ENCODE results near the gene TARS3. TPM values are rescaled to one million over a fixed set of nuclear protein-coding genes. Genes with fewer than 3 reads are reported as not detected.

Gene TARS3
- total and polyA plus RNA-seq, 3 experiments from 2014 or later = 10.0 to 17.7 (median 10.7) TPM

- Histone ChIP-seq H3K9me3 (ENCODE audit: low read length) (no peaks in the 10 kb centered on the region), H3K27ac (ENCODE audit: low read depth, low read length) (no peak overlapping the region), H3K4me1 (ENCODE audit: insufficient read depth, low read length) (peaks cover 7% of the 10 kb centered on the region), H3K4me3 (ENCODE audit: low read length) (no peak overlapping the region), H3K27me3 (ENCODE audit: insufficient read depth, low read length, poor library complexity, severe bottlenecking) (no peaks in the 10 kb centered on the region), H3K36me3 (ENCODE audit: insufficient read depth, low read length) (peaks cover 14% of the 10 kb centered on the region)
- ChIA-PET POLR2A (no interaction called here), CTCF (interaction anchor here (1.0 kb wide), 1 partner anchor 16 kb away, joined by 3 read pairs; no protein-coding TSS in a partner anchor)
- no peaks in the 10 kb centered on the region for H3K9me3 Mint-ChIP-seq
- peaks cover 28 to 88% (median 47%) of the 10 kb centered on the region in 3 donors for H3K36me3 Mint-ChIP-seq
- peak overlapping the region in 2 of 8 donors; percentile 45 to 66 for H3K27ac Mint-ChIP-seq
- H3K4me3 Mint-ChIP-seq = no peak overlapping the region
- no peak for DNase-seq
- peaks cover 11 to 39% (median 32%) of the 10 kb centered on the region in 3 donors for H3K4me1 Mint-ChIP-seq
- H3K27me3 Mint-ChIP-seq = peaks cover 0 to 2% of the 10 kb centered on the region in 2 donors
Measured at GRCh38 chr15:101697488-101697887, 26.8 kb downstream of the TARS3 start.

GRCh38 chr15:101696829-101697228 lies 27.4 kb downstream of the TARS3 start:
- no peak overlapping the region for H3K4me3 Mint-ChIP-seq
- ChIA-PET CTCF (no interaction called here), POLR2A (no interaction called here)
- H3K4me1 ChIP-seq (ENCODE audit: insufficient read depth, low read length) = peaks cover 7% of the 10 kb centered on the region
- no peaks in the 10 kb centered on the region for H3K9me3 Mint-ChIP-seq
- peaks cover 0 to 2% of the 10 kb centered on the region in 2 donors for H3K27me3 Mint-ChIP-seq
- peak overlapping the region in 2 of 8 donors; percentile 18 to 66 for H3K27ac Mint-ChIP-seq
- no peaks in the 10 kb centered on the region for H3K9me3 ChIP-seq (ENCODE audit: low read length)
- H3K4me1 Mint-ChIP-seq = peaks cover 11 to 40% (median 32%) of the 10 kb centered on the region in 3 donors
- no peak overlapping the region for H3K27ac ChIP-seq (ENCODE audit: low read depth, low read length)
- peaks cover 22 to 84% (median 46%) of the 10 kb centered on the region in 3 donors for H3K36me3 Mint-ChIP-seq
- no peak overlapping the region for H3K4me3 ChIP-seq (ENCODE audit: low read length)
- H3K27me3 ChIP-seq (ENCODE audit: insufficient read depth, low read length, poor library complexity, severe bottlenecking) = no peaks in the 10 kb centered on the region
- DNase-seq = no peak
- H3K36me3 ChIP-seq (ENCODE audit: insufficient read depth, low read length) = peaks cover 9% of the 10 kb centered on the region

- Mint-ChIP-seq H3K4me1 (peaks cover 11 to 40% (median 31%) of the 10 kb centered on the region in 3 donors), H3K4me3 (peak overlapping the region in 1 of 7 donors; percentile 4), H3K36me3 (peaks cover 12 to 72% (median 36%) of the 10 kb centered on the region in 3 donors), H3K27me3 (peaks cover 0 to 2% of the 10 kb centered on the region in 2 donors), H3K27ac (peak overlapping the region in 2 of 8 donors; percentile 23 to 43), H3K9me3 (no peaks in the 10 kb centered on the region)
- POLR2A ChIA-PET = no interaction called here
- Histone ChIP-seq H3K36me3 (ENCODE audit: insufficient read depth, low read length) (no peaks in the 10 kb centered on the region), H3K27ac (ENCODE audit: low read depth, low read length) (no peak overlapping the region), H3K27me3 (ENCODE audit: insufficient read depth, low read length, poor library complexity, severe bottlenecking) (no peaks in the 10 kb centered on the region), H3K4me3 (ENCODE audit: low read length) (no peak overlapping the region), H3K4me1 (ENCODE audit: insufficient read depth, low read length) (peaks cover 7% of the 10 kb centered on the region), H3K9me3 (ENCODE audit: low read length) (no peaks in the 10 kb centered on the region)
- DNase-seq = no peak
- CTCF ChIA-PET = no interaction called here
Measured at GRCh38 chr15:101694261-101694660, 30.0 kb downstream of the TARS3 start.

- H3K36me3 Mint-ChIP-seq = peaks cover 12 to 72% (median 36%) of the 10 kb centered on the region in 3 donors
- H3K4me1 Mint-ChIP-seq = peaks cover 11 to 33% (median 31%) of the 10 kb centered on the region in 3 donors
- POLR2A ChIA-PET = no interaction called here
Measured at GRCh38 chr15:101692801-101693598, 31.3 kb downstream of the TARS3 start.

GRCh38 chr15:101689901-101690300 lies 34.4 kb downstream of the TARS3 start:
- POLR2A ChIA-PET = no interaction called here

More at GRCh38 chr15:101692801-101693598, 31.3 kb downstream of the TARS3 start:
- H3K4me3 ChIP-seq (ENCODE audit: low read length) = no peak overlapping the region
- no peaks in the 10 kb centered on the region for H3K9me3 Mint-ChIP-seq
- DNase-seq = no peak
- H3K27ac Mint-ChIP-seq = peak overlapping the region in 4 of 8 donors; percentile 29 to 81 (median 67)
- no peak overlapping the region for H3K27ac ChIP-seq (ENCODE audit: low read depth, low read length)
- peaks cover 7% of the 10 kb centered on the region for H3K4me1 ChIP-seq (ENCODE audit: insufficient read depth, low read length)
- peaks cover 0 to 2% of the 10 kb centered on the region in 2 donors for H3K27me3 Mint-ChIP-seq
- no peaks in the 10 kb centered on the region for H3K9me3 ChIP-seq (ENCODE audit: low read length)
- peaks cover 7% of the 10 kb centered on the region for H3K36me3 ChIP-seq (ENCODE audit: insufficient read depth, low read length)
- H3K4me3 Mint-ChIP-seq = no peak overlapping the region
- H3K27me3 ChIP-seq (ENCODE audit: insufficient read depth, low read length, poor library complexity, severe bottlenecking) = no peaks in the 10 kb centered on the region
- CTCF ChIA-PET = no interaction called here

GRCh38 chr15:101686718-101687117 lies 37.6 kb downstream of the TARS3 start:
- Mint-ChIP-seq H3K4me1 (peaks cover 0 to under 1% (median 0%) of the 10 kb centered on the region in 3 donors), H3K36me3 (peaks cover 5 to 72% (median 26%) of the 10 kb centered on the region in 3 donors), H3K9me3 (no peaks in the 10 kb centered on the region), H3K27me3 (no peaks in the 10 kb centered on the region), H3K27ac (no peak overlapping the region), H3K4me3 (no peak overlapping the region)
- POLR2A ChIA-PET = no interaction called here
- CTCF ChIA-PET = no interaction called here
- peaks cover 20% of the 10 kb centered on the region for H3K36me3 ChIP-seq (ENCODE audit: insufficient read depth, low read length)
- H3K4me1 ChIP-seq (ENCODE audit: insufficient read depth, low read length) = no peaks in the 10 kb centered on the region
- H3K27me3 ChIP-seq (ENCODE audit: insufficient read depth, low read length, poor library complexity, severe bottlenecking) = no peaks in the 10 kb centered on the region
- no peak overlapping the region for H3K4me3 ChIP-seq (ENCODE audit: low read length)
- no peak overlapping the region for H3K27ac ChIP-seq (ENCODE audit: low read depth, low read length)
- H3K9me3 ChIP-seq (ENCODE audit: low read length) = no peaks in the 10 kb centered on the region
- no peak for DNase-seq

More at GRCh38 chr15:101689901-101690300, 34.4 kb downstream of the TARS3 start:
- H3K36me3 Mint-ChIP-seq = peaks cover 7 to 69% (median 20%) of the 10 kb centered on the region in 3 donors
- no peak overlapping the region for H3K4me3 Mint-ChIP-seq
- CTCF ChIA-PET = no interaction called here
- no peak overlapping the region for H3K4me3 ChIP-seq (ENCODE audit: low read length)
- no peak for DNase-seq
- H3K4me1 ChIP-seq (ENCODE audit: insufficient read depth, low read length) = no peaks in the 10 kb centered on the region
- H3K36me3 ChIP-seq (ENCODE audit: insufficient read depth, low read length) = peaks cover 7% of the 10 kb centered on the region
- H3K4me1 Mint-ChIP-seq = peaks cover 5 to 16% (median 15%) of the 10 kb centered on the region in 3 donors
- no peaks in the 10 kb centered on the region for H3K9me3 ChIP-seq (ENCODE audit: low read length)
- peak overlapping the region in 1 of 8 donors; percentile 15 for H3K27ac Mint-ChIP-seq
- no peaks in the 10 kb centered on the region for H3K27me3 Mint-ChIP-seq
- no peaks in the 10 kb centered on the region for H3K27me3 ChIP-seq (ENCODE audit: insufficient read depth, low read length, poor library complexity, severe bottlenecking)
- no peaks in the 10 kb centered on the region for H3K9me3 Mint-ChIP-seq
- H3K27ac ChIP-seq (ENCODE audit: low read depth, low read length) = no peak overlapping the region

GRCh38 chr15:101684877-101685276 lies 39.4 kb downstream of the TARS3 start:
- ChIA-PET CTCF (no interaction called here), POLR2A (no interaction called here)
- Histone ChIP-seq H3K4me3 (ENCODE audit: low read length) (no peak overlapping the region), H3K36me3 (ENCODE audit: insufficient read depth, low read length) (peaks cover 20% of the 10 kb centered on the region), H3K9me3 (ENCODE audit: low read length) (no peaks in the 10 kb centered on the region), H3K27ac (ENCODE audit: low read depth, low read length) (no peak overlapping the region), H3K27me3 (ENCODE audit: insufficient read depth, low read length, poor library complexity, severe bottlenecking) (no peaks in the 10 kb centered on the region), H3K4me1 (ENCODE audit: insufficient read depth, low read length) (no peaks in the 10 kb centered on the region)
- Mint-ChIP-seq H3K4me3 (no peak overlapping the region), H3K27ac (no peak overlapping the region), H3K27me3 (no peaks in the 10 kb centered on the region), H3K9me3 (no peaks in the 10 kb centered on the region), H3K36me3 (peaks cover 5 to 85% (median 28%) of the 10 kb centered on the region in 3 donors), H3K4me1 (no peaks in the 10 kb centered on the region)
- no peak for DNase-seq

- H3K9me3 ChIP-seq (ENCODE audit: low read length) = no peaks in the 10 kb centered on the region
- no peak for DNase-seq
- Mint-ChIP-seq H3K4me3 (no peak overlapping the region), H3K4me1 (no peaks in the 10 kb centered on the region), H3K27ac (peak overlapping the region in 1 of 8 donors; percentile 2), H3K27me3 (no peaks in the 10 kb centered on the region), H3K9me3 (no peaks in the 10 kb centered on the region), H3K36me3 (peaks cover 5 to 87% (median 33%) of the 10 kb centered on the region in 3 donors)
- H3K27me3 ChIP-seq (ENCODE audit: insufficient read depth, low read length, poor library complexity, severe bottlenecking) = no peaks in the 10 kb centered on the region
- peaks cover 21% of the 10 kb centered on the region for H3K36me3 ChIP-seq (ENCODE audit: insufficient read depth, low read length)
- no peak overlapping the region for H3K27ac ChIP-seq (ENCODE audit: low read depth, low read length)
- H3K4me1 ChIP-seq (ENCODE audit: insufficient read depth, low read length) = no peaks in the 10 kb centered on the region
- CTCF ChIA-PET = no interaction called here
- POLR2A ChIA-PET = no interaction called here
- no peak overlapping the region for H3K4me3 ChIP-seq (ENCODE audit: low read length)
Measured at GRCh38 chr15:101684384-101684783, 39.9 kb downstream of the TARS3 start.
